Astrocyte (in vitro differentiated cells and primary cell): ENCODE results near the gene PPP1R37.

ENCODE experiments used
- CTCF ChIP-seq: IDR thresholded peaks from 2 replicates; pipeline ENCODE4 v1.5.1; 2011; ENCODE audit warnings: low read depth, mild to moderate bottlenecking, inconsistent platforms, low read length, moderate library complexity; ENCODE audit not compliant: insufficient read depth
- EZH2 ChIP-seq: IDR thresholded peaks from 2 replicates; pipeline ENCODE4 v1.6.1; 2012; ENCODE audit warnings: mild to moderate bottlenecking, low read length, inconsistent platforms; ENCODE audit not compliant: insufficient read depth

GRCh38 chr19:45047188-45047797, 45.7 kb upstream of the PPP1R37 start:
- TF ChIP-seq CTCF (no peak), EZH2 (no peak)
